GM12801 (cell line): ENCODE results near the gene RAD9B.

Source experiments
- TF ChIP-seq, protein P1 (sequence below): IDR thresholded peaks from one replicate; pipeline ENCODE4 v1.5.1; 2011; ENCODE audit warnings: control low read depth; ENCODE audit not compliant: insufficient read length; ENCODE audit errors: extremely low read depth

RAD9B gene

DNA sequence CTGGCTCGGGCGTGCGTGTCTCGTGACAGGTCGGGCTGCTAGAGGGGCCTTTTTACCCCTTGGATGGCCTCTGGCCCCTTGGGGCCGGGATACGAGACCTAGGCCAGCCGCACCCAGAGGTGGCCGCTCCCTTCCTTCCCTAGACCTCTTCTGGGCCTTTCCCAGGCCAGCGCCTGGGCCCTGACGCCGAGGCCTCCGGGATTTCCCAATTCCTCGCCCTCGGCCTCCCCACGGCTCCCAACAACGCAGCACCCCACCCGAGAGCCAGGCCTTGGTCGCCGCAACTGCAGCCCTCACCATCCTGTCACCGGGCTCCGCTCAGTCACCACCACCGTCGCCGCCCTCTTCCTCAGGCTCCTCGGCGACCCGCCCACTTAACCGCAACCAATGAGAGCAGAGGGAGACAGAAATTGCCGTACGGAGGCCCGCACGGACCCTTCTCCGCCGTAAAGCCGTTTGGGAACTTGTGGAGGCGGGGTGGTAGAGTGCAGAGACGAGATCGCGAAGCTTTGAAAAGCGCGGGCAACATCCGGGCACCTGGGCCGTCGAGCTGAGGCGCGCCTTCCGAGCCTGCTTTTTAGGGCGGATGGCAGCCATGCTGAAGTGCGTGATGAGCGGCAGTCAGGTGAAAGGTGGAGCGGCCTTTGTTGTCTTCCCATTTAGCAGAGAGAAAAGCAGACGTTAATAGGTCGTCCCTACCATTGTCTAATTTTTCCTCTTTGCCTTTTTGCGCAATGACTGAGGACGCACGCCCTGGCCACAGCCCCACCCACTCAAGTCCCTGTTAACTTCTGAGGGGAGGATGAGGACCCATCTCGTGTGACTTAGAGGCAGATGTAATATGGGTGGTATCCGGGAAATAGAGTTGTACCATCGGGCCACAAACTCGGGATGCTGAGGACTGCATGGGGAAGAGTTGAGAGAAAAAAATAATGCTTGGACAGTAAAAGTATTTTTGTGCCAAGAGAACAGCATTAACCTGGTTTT lies at the start of gene RAD9B, which contains the start of gene VPS29:
Gene RAD9B, plus strand, starts transcription at position 580 of the 987 bp plus-strand sequence. Its CDS starts 7 bp downstream, at position 587.
Gene VPS29, minus strand, starts transcription at position 360 of the 987 bp plus-strand sequence. Its CDS starts 60 bp downstream, at position 300.
- TF ChIP-seq, protein P1, sequence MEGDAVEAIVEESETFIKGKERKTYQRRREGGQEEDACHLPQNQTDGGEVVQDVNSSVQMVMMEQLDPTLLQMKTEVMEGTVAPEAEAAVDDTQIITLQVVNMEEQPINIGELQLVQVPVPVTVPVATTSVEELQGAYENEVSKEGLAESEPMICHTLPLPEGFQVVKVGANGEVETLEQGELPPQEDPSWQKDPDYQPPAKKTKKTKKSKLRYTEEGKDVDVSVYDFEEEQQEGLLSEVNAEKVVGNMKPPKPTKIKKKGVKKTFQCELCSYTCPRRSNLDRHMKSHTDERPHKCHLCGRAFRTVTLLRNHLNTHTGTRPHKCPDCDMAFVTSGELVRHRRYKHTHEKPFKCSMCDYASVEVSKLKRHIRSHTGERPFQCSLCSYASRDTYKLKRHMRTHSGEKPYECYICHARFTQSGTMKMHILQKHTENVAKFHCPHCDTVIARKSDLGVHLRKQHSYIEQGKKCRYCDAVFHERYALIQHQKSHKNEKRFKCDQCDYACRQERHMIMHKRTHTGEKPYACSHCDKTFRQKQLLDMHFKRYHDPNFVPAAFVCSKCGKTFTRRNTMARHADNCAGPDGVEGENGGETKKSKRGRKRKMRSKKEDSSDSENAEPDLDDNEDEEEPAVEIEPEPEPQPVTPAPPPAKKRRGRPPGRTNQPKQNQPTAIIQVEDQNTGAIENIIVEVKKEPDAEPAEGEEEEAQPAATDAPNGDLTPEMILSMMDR = no peak

DNA sequence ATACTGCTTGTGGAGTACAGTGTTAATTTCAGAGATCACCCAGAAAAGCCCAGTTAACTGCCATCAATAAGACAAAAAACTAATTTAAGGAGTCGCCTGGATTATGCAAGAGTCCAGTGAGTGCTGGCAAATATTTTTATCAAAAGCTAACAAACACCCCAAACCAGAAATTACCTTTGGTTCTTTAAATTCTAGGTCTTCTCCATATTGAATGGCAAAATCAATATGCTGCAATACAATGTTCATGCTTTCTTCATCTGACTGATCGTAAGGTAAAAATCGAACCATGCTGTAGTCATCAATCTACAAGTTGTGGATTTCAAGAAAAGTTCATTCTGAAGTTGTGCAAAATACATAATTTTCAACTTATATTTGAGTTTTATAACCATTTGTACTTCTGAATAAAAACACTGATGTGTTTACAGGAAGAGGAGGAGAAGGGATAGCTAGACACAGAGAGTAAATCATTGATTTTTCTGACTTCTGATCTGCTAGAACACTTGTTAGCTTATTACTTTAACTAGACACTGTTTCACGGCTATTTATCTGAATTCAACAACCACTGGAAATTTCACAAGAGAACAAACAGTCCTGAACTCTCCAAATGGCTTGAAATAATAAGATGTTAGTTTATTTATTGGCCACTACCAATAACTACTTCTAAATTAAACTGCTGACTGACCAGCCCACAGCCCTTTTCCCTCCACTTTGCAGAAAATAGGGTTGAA lies 48.4 kb upstream of the RAD9B start:
- TF ChIP-seq, protein P1 = no peak

DNA sequence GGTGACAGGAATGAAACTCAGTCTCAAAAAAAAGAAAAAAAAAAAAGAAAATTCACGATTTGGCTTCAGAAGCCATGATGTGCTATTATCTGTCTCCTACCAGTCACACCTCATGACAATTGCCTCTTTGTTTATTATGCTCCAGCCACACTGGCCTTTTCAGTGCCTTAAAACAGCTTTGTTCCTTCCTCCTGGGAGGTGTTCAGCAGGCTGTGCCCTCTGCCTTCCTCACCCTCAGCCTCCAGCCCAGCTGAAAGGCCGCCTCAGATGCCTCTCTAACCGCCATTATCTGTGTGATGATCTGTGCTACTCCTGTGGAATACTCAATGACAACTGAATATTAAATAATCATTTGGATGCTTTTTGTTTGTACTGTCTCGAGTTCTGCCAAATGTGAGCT lies 43.4 kb upstream of the RAD9B start:
- TF ChIP-seq, protein P1 = no peak

DNA sequence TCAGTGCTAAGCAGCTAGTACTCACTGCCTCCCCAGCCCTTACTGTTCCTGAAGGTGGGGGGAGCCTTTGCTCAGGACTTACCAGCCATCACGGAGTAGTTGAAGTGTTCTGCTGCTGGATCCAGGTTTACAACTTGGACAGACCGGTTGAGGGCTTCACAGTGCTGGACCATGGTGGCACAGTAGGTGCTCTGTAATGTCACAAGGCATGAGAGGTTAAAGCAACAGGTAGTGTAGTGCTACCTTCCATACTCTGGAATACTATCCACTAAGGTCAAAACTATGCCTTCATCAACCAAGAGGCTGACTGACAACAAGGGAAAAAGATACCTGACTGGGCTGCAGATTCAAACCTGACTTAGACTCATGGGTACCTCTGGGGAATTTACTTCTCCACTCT lies 37.1 kb upstream of the RAD9B start:
- TF ChIP-seq, protein P1 = no peak

DNA sequence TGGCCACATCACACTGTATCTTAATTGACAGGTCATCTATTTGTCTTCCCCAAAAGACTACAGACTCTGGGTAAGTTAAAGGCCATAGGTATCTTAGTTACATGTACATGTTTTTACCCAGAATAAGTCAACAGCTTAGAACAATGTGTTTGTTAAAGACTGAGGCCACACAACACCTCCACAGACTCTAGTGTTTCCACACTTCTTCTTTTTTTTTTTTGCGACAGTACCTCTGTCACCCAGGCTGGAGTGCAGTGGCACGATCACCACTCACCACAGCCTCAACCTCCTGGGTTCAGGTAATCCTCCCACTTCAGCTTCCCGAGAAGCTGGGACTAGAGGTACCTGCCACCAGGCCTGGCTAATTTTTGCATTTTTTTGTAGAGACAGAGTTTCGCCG lies 35.3 kb upstream of the RAD9B start:
- TF ChIP-seq, protein P1 = no peak

DNA sequence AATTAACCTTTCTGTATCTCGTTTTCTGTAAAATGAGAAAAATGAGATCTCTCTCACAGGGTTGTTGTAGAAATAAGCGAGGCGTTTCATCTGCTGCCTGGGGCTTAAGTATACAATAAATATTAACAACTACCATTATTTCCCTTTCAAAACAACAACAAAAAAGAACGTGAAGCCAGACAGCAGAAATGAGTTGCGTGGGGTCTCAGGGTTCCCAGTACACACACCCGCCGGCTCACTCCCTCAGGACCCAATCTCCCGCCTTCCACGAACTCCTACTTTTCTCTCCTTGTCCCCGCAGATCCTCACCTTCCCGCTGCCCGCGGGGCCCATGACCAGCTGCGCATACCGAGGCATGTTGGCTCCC lies 34.3 kb upstream of the RAD9B start:
- TF ChIP-seq, protein P1 = no peak
